LNCAP (cell line): ENCODE measurements around the gene CDH4.

Source experiments
- CTCF ChIP-seq: fragments of 450-650 bp; IDR thresholded peaks from 2 replicates; pipeline ENCODE4 v1.5.1; 2017; ENCODE audit warnings: mild to moderate bottlenecking

Gene CDH4

GRCh38 chr20:61765081-61765870 lies 513.2 kb downstream of the CDH4 start:
- no peak for TF ChIP-seq CTCF

GRCh38 chr20:61765871-61766654 lies 514.0 kb downstream of the CDH4 start:
- no peak for TF ChIP-seq CTCF

GRCh38 chr20:61766921-61767610 lies 515.0 kb downstream of the CDH4 start:
- TF ChIP-seq CTCF = no peak

- TF ChIP-seq CTCF = no peak
Measured at GRCh38 chr20:61767761-61768494, 515.9 kb downstream of the CDH4 start.

GRCh38 chr20:61768571-61769285 lies 516.7 kb downstream of the CDH4 start:
- TF ChIP-seq CTCF = no peak

- TF ChIP-seq CTCF = no peak
Measured at GRCh38 chr20:61769286-61769832, 517.3 kb downstream of the CDH4 start.
